Left lung (tissue), 10 donors: ENCODE data around the gene TRERF1. TPM values are rescaled to one million over a fixed set of nuclear protein-coding genes. Genes with fewer than 3 reads are reported as not detected.
"Not testable (repeated sequence)": the region's sequence is repeated elsewhere in the genome, so short reads cannot be mapped to it uniquely, and the experiment has no call there.

Source experiments
- ATAC-seq: fragments of 200-7000 bp; cut with Tn5 transposase; one replicate; pipeline ENCODE4 v1.9.1; 2020; ENCODE audit warnings: moderate library complexity
- DNase-seq, 4 donors: peaks; one replicate each; pipeline ENCODE4 v3.0.0-alpha.2; 2013 to 2020
- H3K27ac ChIP-seq, 2 donors: fragments of 200-600 bp; sonication (generic) in 1 of 2; one replicate each; pipeline versions ENCODE4 v1.5.0 to v1.8.0; 2020 to 2021
- H3K27me3 ChIP-seq, 2 donors: fragments of 200-600 bp; sonication (generic) in 1 of 2; one replicate each; pipeline versions ENCODE4 v1.5.0 to v1.8.0; 2020 to 2021
- H3K36me3 ChIP-seq, 2 donors: fragments of 200-600 bp; sonication (generic) in 1 of 2; one replicate each; pipeline versions ENCODE4 v1.5.0 to v1.8.0; 2020 to 2021
- H3K4me1 ChIP-seq, 2 donors: fragments of 200-600 bp; one replicate each; pipeline ENCODE4 v1.8.0; 2021
- H3K4me3 ChIP-seq, 2 donors: fragments of 200-600 bp; sonication (generic) in 1 of 2; one replicate each; pipeline versions ENCODE4 v1.5.0 to v1.8.0; 2020 to 2021; ENCODE audit warnings: mild to moderate bottlenecking in 1 of 2
- H3K9me3 ChIP-seq, 2 donors: fragments of 200-600 bp; sonication (generic) in 1 of 2; one replicate each; pipeline versions ENCODE4 v1.5.0 to v1.8.0; 2020 to 2021
- CTCF ChIP-seq, 2 donors: fragments of 200-600 bp; sonication (generic) in 1 of 2; IDR thresholded peaks; one replicate each; pipeline versions ENCODE4 v1.5.0 to v1.8.0; 2021; ENCODE audit warnings: antibody characterized with exemption in 2 of 2
- intact Hi-C, 2 donors: fragments of 100-400 bp; cut with DNase I; formaldehyde crosslinking; loops; one replicate each; pipeline versions ENCODE4 v1.11.2 to v1.14.2; 2022
- polyA plus RNA-seq, 6 donors: library from polyadenylated mRNA; unstranded; fragments of 120-200 nt; gene quantifications; one replicate each; pipeline ENCODE4 v1.2.1, GENCODE V29; 2013; ENCODE audit not compliant: insufficient read length in 6 of 6
- total RNA-seq, 2 donors: library from RNA; stranded (reverse); fragmentation: NEBNext Ultra II Directional; extraction: Animal tissue kit (Norgen Biotek cat#: 25700); gene quantifications; one replicate each; pipeline ENCODE4 v1.2.1, GENCODE V29; 2021
- donor health status: DM: no; HTN: yes; CAD: no.
- donor health status: DM: no; HTN: no; CAD: no.

The TRERF1 gene
- total and polyA plus RNA-seq, 8 donors, result 3.7 to 24.9 (median 20.7) TPM

DNA sequence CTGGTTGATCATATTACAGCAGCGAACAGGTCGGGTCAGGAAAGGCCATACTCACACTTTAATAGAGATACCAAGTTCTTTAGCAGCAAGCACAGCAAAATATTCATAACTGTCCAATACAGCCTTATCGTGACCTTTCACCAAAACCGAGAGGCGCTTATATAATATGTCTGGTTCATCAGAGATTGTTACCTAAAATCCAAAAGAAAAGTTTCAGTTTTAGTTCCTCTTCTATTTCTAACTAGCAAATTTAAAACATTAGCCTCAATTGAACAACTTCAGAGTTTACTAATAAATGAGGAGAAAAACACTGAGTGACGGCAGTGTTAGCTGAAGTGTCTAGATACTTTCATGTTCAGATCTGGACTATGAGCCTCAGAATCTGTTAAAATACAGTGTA lies 240.0 kb downstream of the TRERF1 start:
- no peak for TF ChIP-seq CTCF (IDR thresholded peaks at IDR 0.05)
- Histone ChIP-seq H3K4me3 (no peak overlapping the region), H3K4me1 (peaks cover under 1 to 16% of the 10 kb centered on the region in 2 donors), H3K27me3 (no peaks in the 10 kb centered on the region), H3K36me3 (peaks cover 0 to 68% of the 10 kb centered on the region in 2 donors), H3K27ac (no peak overlapping the region), H3K9me3 (no peaks in the 10 kb centered on the region)
- ATAC-seq (no peak), DNase-seq (no peak)
- intact Hi-C loops, result loop anchor here in 1 of 2 donors (10.0 kb wide), 1 partner anchor 137 kb away; no protein-coding TSS in a partner anchor

GRCh38 chr6:42210551-42210950 lies 241.2 kb downstream of the TRERF1 start:
- H3K27ac ChIP-seq, result no peak overlapping the region
- ATAC-seq, result no peak

DNA sequence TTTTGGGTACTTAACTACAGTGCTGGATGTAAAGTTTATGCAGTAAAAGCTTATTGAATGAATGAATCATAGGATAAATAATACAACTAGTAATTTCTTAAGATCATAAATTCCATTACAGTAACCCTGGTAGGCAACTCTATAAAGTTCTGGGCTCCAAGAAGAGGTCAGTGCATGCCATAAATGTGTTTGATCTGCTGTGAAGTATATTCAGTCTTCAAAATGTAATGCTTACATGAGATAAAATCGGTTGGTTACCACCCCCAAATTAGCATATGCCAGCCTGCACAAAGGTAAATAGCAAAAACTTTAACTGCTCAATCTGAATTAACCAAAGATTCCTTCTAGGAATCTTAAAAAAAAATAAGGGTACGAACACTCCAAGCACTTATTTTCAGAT lies 244.2 kb downstream of the TRERF1 start:
- H3K9me3 ChIP-seq, ATAC-seq, H3K4me1 ChIP-seq, DNase-seq, H3K4me3 ChIP-seq, intact Hi-C loops, H3K27me3 ChIP-seq, H3K27ac ChIP-seq: not testable (repeated sequence)
- H3K36me3 ChIP-seq, result peaks cover 0 to 86% of the 10 kb centered on the region in 2 donors

More at GRCh38 chr6:42210551-42210950, 241.2 kb downstream of the TRERF1 start:
- H3K27me3 ChIP-seq, result no peaks in the 10 kb centered on the region
- TF ChIP-seq CTCF (IDR thresholded peaks at IDR 0.05), result no peak
- peaks cover 0 to 78% of the 10 kb centered on the region in 2 donors for H3K36me3 ChIP-seq
- H3K9me3 ChIP-seq, result no peaks in the 10 kb centered on the region
- intact Hi-C loops, result loop anchor here in 1 of 2 donors (10.0 kb wide), 1 partner anchor 136 kb away; no protein-coding TSS in a partner anchor
- H3K4me3 ChIP-seq, result no peak overlapping the region
- H3K4me1 ChIP-seq, result peaks cover 0 to 9% of the 10 kb centered on the region in 2 donors
- DNase-seq, result no peak

DNA sequence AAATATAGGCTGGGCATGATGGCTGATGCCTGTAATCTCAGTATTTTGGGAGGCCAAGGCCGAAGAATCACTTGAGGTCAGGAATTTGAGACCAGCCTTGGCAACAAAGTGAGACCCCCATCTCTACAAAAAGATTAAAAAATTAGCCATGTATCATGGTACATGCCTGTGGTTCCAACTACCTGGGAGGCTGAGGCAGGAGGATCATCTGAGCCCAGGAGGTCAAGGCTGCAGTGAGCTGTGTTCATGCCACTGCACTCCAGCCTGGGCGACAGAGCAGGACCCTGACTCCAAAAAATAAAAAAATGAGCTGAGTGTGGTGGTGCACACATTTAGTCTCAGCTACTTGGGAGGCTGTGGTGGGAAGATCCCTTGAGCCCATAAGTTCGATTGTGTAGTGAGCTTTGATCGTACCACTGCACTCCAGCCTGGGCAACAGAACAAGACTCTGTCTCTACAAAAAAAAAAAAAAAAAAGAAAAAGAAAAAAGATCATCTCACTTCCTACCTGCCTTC lies 246.9 kb downstream of the TRERF1 start:
- H3K4me3 ChIP-seq, result no peak overlapping the region
- no peak for ATAC-seq
- H3K4me1 ChIP-seq, result no peaks in the 10 kb centered on the region
- no peaks in the 10 kb centered on the region for H3K9me3 ChIP-seq
- no peak for DNase-seq
- H3K36me3 ChIP-seq, result peaks cover 0 to 62% of the 10 kb centered on the region in 2 donors
- no peaks in the 10 kb centered on the region for H3K27me3 ChIP-seq
- no peak for TF ChIP-seq CTCF (IDR thresholded peaks at IDR 0.05)
- intact Hi-C loops, result no loop called here
- no peak overlapping the region for H3K27ac ChIP-seq

GRCh38 chr6:42203183-42203582 lies 248.5 kb downstream of the TRERF1 start:
- no peak for ATAC-seq
- Histone ChIP-seq H3K4me3 (no peak overlapping the region), H3K36me3 (peaks cover 0 to 46% of the 10 kb centered on the region in 2 donors), H3K9me3 (no peaks in the 10 kb centered on the region), H3K4me1 (no peaks in the 10 kb centered on the region), H3K27me3 (no peaks in the 10 kb centered on the region), H3K27ac (no peak overlapping the region)
- intact Hi-C loops, result no loop called here
- DNase-seq, result no peak
- TF ChIP-seq CTCF (IDR thresholded peaks at IDR 0.05), result no peak

DNA sequence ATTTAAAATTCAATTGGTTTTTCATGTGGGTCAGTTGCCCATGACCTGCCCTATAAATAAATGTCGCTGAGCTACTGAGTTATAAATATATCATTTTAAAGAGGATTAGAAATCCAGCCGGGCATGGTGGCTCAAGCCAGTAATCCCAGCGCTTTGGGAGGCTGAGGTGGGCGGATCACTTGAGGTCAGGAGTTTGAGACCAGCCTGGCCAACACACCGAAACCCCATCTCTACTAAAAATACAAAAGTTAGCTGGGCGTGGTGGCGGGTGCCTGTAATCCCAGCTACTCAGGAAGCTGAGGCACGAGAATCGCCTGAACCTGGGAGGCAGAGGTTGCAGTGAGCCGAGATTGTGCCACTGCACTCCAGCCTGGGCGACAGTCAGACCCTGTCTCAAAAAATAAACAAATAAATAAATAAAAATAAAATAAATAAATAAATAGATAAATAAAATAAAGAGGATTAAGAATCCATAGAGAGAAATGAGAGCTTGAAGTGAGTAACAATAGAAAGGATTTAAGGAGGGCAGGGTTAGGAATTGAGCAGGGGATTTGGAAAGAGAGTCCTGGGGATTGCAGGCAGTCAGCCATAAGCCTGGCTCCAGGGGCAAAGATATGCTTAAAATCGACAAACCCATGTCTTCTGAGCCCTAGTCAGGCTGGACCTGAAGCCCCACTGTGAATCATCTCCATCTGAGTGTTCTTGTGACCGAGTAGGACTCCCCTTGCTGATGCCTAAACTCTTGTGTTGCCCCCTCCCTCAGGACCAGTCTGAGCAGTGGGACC lies 249.4 kb downstream of the TRERF1 start:
- H3K9me3 ChIP-seq, H3K27ac ChIP-seq, intact Hi-C loops, H3K4me3 ChIP-seq, ATAC-seq, H3K4me1 ChIP-seq, DNase-seq, H3K27me3 ChIP-seq: not testable (repeated sequence)
- H3K36me3 ChIP-seq, result peaks cover 0 to 37% of the 10 kb centered on the region in 2 donors
